ENCODE results near the gene SCN3A.

Gene SCN3A

GRCh38 chr2:165182029-165182428 lies 21.8 kb downstream of the SCN3A start:
- TF ChIP-seq, protein P1, sequence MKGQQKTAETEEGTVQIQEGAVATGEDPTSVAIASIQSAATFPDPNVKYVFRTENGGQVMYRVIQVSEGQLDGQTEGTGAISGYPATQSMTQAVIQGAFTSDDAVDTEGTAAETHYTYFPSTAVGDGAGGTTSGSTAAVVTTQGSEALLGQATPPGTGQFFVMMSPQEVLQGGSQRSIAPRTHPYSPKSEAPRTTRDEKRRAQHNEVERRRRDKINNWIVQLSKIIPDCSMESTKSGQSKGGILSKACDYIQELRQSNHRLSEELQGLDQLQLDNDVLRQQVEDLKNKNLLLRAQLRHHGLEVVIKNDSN (IDR thresholded peaks at IDR 0.05): no peak
- TF ChIP-seq, protein P2, sequence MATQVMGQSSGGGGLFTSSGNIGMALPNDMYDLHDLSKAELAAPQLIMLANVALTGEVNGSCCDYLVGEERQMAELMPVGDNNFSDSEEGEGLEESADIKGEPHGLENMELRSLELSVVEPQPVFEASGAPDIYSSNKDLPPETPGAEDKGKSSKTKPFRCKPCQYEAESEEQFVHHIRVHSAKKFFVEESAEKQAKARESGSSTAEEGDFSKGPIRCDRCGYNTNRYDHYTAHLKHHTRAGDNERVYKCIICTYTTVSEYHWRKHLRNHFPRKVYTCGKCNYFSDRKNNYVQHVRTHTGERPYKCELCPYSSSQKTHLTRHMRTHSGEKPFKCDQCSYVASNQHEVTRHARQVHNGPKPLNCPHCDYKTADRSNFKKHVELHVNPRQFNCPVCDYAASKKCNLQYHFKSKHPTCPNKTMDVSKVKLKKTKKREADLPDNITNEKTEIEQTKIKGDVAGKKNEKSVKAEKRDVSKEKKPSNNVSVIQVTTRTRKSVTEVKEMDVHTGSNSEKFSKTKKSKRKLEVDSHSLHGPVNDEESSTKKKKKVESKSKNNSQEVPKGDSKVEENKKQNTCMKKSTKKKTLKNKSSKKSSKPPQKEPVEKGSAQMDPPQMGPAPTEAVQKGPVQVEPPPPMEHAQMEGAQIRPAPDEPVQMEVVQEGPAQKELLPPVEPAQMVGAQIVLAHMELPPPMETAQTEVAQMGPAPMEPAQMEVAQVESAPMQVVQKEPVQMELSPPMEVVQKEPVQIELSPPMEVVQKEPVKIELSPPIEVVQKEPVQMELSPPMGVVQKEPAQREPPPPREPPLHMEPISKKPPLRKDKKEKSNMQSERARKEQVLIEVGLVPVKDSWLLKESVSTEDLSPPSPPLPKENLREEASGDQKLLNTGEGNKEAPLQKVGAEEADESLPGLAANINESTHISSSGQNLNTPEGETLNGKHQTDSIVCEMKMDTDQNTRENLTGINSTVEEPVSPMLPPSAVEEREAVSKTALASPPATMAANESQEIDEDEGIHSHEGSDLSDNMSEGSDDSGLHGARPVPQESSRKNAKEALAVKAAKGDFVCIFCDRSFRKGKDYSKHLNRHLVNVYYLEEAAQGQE (IDR thresholded peaks at IDR 0.05; ENCODE audit: low read depth): no peak
- no peak for TF ChIP-seq EGR1 (IDR thresholded peaks at IDR 0.05)

GRCh38 chr2:165176780-165177179 lies 27.1 kb downstream of the SCN3A start:
- TF ChIP-seq CREB1 (IDR thresholded peaks at IDR 0.05; ENCODE audit: low read depth): no peak
- TF ChIP-seq YY1 (IDR thresholded peaks at IDR 0.05; ENCODE audit: low read depth): no peak
- TF ChIP-seq TAF1 (IDR thresholded peaks at IDR 0.05; ENCODE audit: low read depth): no peak
- TF ChIP-seq, protein P1 (IDR thresholded peaks at IDR 0.05): no peak
- TF ChIP-seq, protein P3, sequence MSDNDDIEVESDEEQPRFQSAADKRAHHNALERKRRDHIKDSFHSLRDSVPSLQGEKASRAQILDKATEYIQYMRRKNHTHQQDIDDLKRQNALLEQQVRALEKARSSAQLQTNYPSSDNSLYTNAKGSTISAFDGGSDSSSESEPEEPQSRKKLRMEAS (IDR thresholded peaks at IDR 0.05): no peak
- no peak for TF ChIP-seq CEBPB (IDR thresholded peaks at IDR 0.05)
- TF ChIP-seq NFIC (IDR thresholded peaks at IDR 0.05): no peak

- TF ChIP-seq, protein P1 (IDR thresholded peaks at IDR 0.05): no peak
- TF ChIP-seq RAD21 (IDR thresholded peaks at IDR 0.05; ENCODE audit: low read depth): no peak
- TF ChIP-seq, protein P3 (IDR thresholded peaks at IDR 0.05): no peak
- no peak for TF ChIP-seq CEBPB (IDR thresholded peaks at IDR 0.05)
- TF ChIP-seq TAF1 (IDR thresholded peaks at IDR 0.05; ENCODE audit: low read depth): no peak
- no peak for TF ChIP-seq EP300 (IDR thresholded peaks at IDR 0.05; ENCODE audit: borderline replicate concordance)
- TF ChIP-seq TEAD4 (IDR thresholded peaks at IDR 0.05): no peak
Measured at GRCh38 chr2:165173215-165173614, 30.6 kb downstream of the SCN3A start.

GRCh38 chr2:165164201-165164600 lies 39.6 kb downstream of the SCN3A start:
- no peak for TF ChIP-seq RAD21 (IDR thresholded peaks at IDR 0.05; ENCODE audit: low read depth)
- no peak for TF ChIP-seq EGR1 (IDR thresholded peaks at IDR 0.05)
- TF ChIP-seq, protein P3 (IDR thresholded peaks at IDR 0.05): no peak
- TF ChIP-seq NFIC (IDR thresholded peaks at IDR 0.05): no peak
- no peak for TF ChIP-seq ZBTB7A (IDR thresholded peaks at IDR 0.05; ENCODE audit: low read depth)
- TF ChIP-seq CREB1 (IDR thresholded peaks at IDR 0.05; ENCODE audit: low read depth): no peak
- no peak for TF ChIP-seq FOXM1 (IDR thresholded peaks at IDR 0.05; ENCODE audit: borderline replicate concordance, low read depth)
- no peak for TF ChIP-seq TEAD4 (IDR thresholded peaks at IDR 0.05)
- TF ChIP-seq YY1 (IDR thresholded peaks at IDR 0.05; ENCODE audit: low read depth): no peak
- no peak for TF ChIP-seq TAF1 (IDR thresholded peaks at IDR 0.05; ENCODE audit: low read depth)
- TF ChIP-seq TCF12 (IDR thresholded peaks at IDR 0.05; ENCODE audit: low read depth): no peak
- no peak for TF ChIP-seq CEBPB (IDR thresholded peaks at IDR 0.05)
- TF ChIP-seq, protein P1 (IDR thresholded peaks at IDR 0.05): no peak
- TF ChIP-seq EP300 (IDR thresholded peaks at IDR 0.05; ENCODE audit: borderline replicate concordance): no peak
- TF ChIP-seq, protein P2 (IDR thresholded peaks at IDR 0.05; ENCODE audit: low read depth): no peak

DNA sequence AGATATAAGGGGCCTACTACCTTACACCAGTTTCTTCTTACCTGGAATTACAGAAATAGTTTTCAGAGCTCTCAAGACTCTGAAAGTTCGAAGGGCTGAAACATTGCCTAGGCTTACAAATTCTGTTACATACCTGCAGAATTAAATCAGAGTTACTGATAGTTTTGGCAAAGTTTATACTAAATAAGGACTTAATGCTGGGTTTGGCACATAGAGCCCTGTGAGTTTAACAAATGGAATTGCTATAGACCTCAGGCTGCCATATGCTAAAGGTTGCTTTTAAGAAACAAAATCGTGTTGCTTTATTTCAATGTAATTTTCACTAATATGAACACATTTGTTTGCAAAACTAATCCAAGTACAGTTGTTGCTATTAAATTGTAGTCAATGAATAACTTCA lies 40.1 kb downstream of the SCN3A start:
- no peak for TF ChIP-seq TEAD4 (IDR thresholded peaks at IDR 0.05)
- TF ChIP-seq, protein P3 (IDR thresholded peaks at IDR 0.05): no peak
- TF ChIP-seq EGR1 (IDR thresholded peaks at IDR 0.05): no peak
- TF ChIP-seq, protein P2 (IDR thresholded peaks at IDR 0.05; ENCODE audit: low read depth): no peak
- TF ChIP-seq, protein P1 (IDR thresholded peaks at IDR 0.05): no peak
- TF ChIP-seq TAF1 (IDR thresholded peaks at IDR 0.05; ENCODE audit: low read depth): no peak
- TF ChIP-seq YY1 (IDR thresholded peaks at IDR 0.05; ENCODE audit: low read depth): no peak
- TF ChIP-seq NFIC (IDR thresholded peaks at IDR 0.05): no peak
- TF ChIP-seq ZBTB7A (IDR thresholded peaks at IDR 0.05; ENCODE audit: low read depth): no peak
- no peak for TF ChIP-seq TCF12 (IDR thresholded peaks at IDR 0.05; ENCODE audit: low read depth)
- no peak for TF ChIP-seq EP300 (IDR thresholded peaks at IDR 0.05; ENCODE audit: borderline replicate concordance)

All from Ishikawa (cell line).